Bladder microvascular endothelial cell (primary cell): ENCODE measurements around the gene UQCRQ. TPM values are rescaled to one million over a fixed set of nuclear protein-coding genes. Genes with fewer than 3 reads are reported as not detected.

Source experiments
- total RNA-seq: library from RNA; depleted of rRNA; stranded (reverse); fragments of >200 nt; gene quantifications from 2 replicates; pipeline ENCODE4 v1.2.3, GENCODE V29; 2014

UQCRQ gene
- 78.4 and 98.4 TPM in 2 replicates for total RNA-seq

DNA sequence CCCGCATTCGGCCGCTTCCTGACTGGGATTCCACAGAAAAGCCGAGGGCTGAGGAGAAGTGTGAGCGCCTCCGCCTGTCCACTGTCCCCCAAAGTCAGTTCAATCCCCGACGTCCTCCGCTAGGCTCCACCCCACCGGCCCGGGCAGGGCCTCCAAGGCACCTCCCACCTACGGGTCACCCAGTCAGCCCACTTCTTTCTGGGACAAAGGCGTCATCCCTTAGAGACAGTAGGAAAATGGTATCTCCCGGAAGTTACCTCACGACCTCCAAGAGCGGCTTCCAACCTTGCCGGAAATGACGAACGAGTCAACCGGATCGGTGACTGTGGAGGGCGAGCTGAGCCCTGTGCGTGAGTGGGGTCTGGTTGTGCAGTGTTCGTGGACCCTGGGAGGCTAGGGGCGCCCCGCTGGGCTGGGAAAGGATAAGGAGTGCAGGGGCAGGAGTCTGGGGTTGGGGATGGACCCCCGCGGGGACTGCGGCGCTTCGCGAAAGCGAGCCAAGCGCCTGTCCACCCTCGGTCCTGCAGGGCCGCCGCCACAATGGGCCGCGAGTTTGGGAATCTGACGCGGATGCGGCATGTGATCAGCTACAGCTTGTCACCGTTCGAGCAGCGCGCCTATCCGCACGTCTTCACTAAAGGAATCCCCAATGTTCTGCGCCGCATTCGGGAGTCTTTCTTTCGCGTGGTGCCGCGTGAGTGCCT lies at the start of gene UQCRQ, which contains the start of gene GDF9:
TSS of gene UQCRQ (plus strand) at position 301 of the 704 bp plus-strand sequence. CDS start at position 541, 240 bp downstream.
TSS of gene GDF9 (minus strand) at position 128 of the 704 bp plus-strand sequence. CDS start 1,936 bp downstream, outside the sequence.

GRCh38 chr5:132830436-132831094 lies 35.9 kb upstream of the UQCRQ start, which contains the start of gene SHROOM1:
SHROOM1 (minus strand) TSS chr5:132830647; CDS start chr5:132826140, 4,507 bp downstream.

DNA sequence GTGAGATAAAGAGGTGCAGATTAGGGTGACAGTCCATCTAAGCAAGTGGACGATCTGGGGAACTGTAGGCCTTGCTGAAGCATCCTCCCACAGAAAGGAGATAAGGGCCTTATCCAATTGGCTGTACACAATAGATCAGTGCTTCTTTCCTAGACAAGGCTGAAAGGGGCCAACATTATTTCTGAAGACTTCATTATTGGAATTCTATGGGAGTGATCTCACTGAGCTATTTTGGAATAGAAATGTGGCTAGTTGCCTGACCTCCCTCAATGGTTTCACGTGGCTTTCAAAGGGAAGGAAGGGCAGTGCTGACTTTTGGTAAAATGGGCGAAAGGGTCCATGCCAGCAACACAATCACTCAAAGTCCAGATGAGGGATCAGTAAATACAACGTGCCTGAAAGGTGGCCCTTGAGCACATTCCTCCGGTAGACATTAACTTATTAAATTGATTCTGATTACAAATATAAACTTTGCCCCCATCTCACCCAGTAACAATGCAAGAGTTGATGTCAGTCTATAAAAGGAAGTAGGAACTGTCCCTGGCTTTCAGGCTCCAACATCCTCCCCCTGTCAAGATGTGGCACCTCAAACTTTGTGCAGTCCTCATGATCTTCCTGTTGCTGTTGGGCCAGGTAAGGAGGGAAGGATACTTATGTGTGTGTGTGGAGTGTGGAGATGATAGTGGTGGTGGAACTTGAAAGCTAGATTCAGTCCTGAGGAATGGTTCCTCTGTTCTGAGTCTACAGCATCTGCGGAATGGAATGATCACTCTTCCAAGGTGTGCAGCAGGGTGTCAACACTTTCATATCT lies 6.9 kb downstream of the UQCRQ start, which contains the start of gene LEAP2:
TSS of gene LEAP2 (plus strand) at position 550 of the 811 bp plus-strand sequence. CDS start at position 577, 27 bp downstream.

Other genes with a start within 250 kb of the UQCRQ start
- not detected in 2 replicates for gene IL13, start 208.5 kb upstream of the UQCRQ start, total RNA-seq
- not detected in 2 replicates for gene IL4, start 192.7 kb upstream of the UQCRQ start, total RNA-seq
- gene KIF3A, start 129.1 kb upstream of the UQCRQ start, total RNA-seq: 4.2 and 12.3 TPM in 2 replicates
- under 0.01 and 0.06 TPM in 2 replicates for gene CCNI2, start 119.2 kb upstream of the UQCRQ start, total RNA-seq
- 37.6 and 70.4 TPM in 2 replicates for gene SEPTIN8, start 89.4 kb upstream of the UQCRQ start, total RNA-seq
- not detected in 2 replicates for gene SOWAHA, start 53.3 kb upstream of the UQCRQ start, total RNA-seq
- 4.4 and 5.2 TPM in 2 replicates for gene SHROOM1, start 36.0 kb upstream of the UQCRQ start, total RNA-seq
- gene GDF9, start 173 bp upstream of the UQCRQ start, total RNA-seq: not detected in 2 replicates
- under 0.01 and 0.38 TPM in 2 replicates for gene LEAP2, start 7.0 kb downstream of the UQCRQ start, total RNA-seq
- 15.2 and 43.6 TPM in 2 replicates for gene AFF4, start 97.0 kb downstream of the UQCRQ start, total RNA-seq
- 16.4 and 18.3 TPM in 2 replicates for gene ZCCHC10, start 159.9 kb downstream of the UQCRQ start, total RNA-seq
- 55.2 and 139 TPM in 2 replicates for gene HSPA4, start 185.4 kb downstream of the UQCRQ start, total RNA-seq